Measurements from ENCODE around the gene SLC26A8.

GRCh38 chr6:35967076-35967774 lies 57.2 kb downstream of the SLC26A8 start:
- no peak for TF ChIP-seq EZH2 (IDR thresholded peaks at IDR 0.05; ENCODE audit: insufficient read depth, low read length)
- TF ChIP-seq CTCF (IDR thresholded peaks at IDR 0.05; ENCODE audit: insufficient read depth, low read depth, low read length): no peak
